Measurements from ENCODE around the gene DHRS1. TPM values are rescaled to one million over a fixed set of nuclear protein-coding genes. Genes with fewer than 3 reads are reported as not detected.

DHRS1 gene
- total and polyA plus RNA-seq, 2 of the 4 experiments (the other 2 are of a cell fraction) = 15.8 to 38.6 TPM

DNA sequence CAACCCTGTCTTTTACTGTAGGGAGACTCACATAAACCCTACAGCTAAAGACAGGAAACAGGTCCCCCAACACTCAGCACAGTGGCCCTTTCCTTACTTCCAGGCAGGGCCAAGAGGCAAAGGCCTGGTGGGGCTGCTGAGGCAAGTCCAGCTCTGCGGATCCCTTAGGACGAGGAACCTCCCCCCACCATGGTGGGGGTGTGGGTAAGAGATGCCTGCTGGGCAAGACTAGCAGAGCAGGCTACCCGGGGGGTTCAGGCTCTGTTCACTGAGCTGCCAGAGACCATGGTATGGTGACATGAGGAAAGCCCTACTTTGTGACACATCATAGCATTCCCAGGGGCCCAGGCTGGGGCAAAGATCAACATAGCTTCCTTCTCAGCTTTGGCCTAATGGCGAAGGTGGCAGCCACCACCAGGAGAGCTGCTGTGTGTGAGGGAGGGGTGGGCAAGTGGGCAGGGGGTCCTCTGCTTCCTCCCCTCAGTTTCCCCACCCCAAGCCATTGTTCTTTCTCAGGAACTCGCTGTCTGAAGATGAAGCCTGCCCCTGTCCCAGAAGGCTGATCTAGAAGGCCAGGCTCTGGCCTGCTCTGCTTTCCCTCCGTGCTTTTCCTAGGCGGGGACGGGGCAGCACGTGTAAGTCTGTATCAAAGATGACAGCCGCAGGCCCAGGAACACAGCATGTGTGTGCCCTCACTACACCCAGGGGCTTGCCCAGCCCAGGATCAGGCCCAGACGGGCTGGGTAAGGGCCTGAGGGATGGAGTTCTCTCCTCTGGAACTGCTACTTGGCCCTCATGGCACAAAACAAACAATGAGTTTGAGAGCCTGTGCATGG is 47.1 kb downstream of the DHRS1 start:
- dilution Hi-C loops (cut with HindIII; ENCODE audit: low sequenced_read_pairs, unreplicated experiment) (no loop called here), in situ Hi-C loops (cut with MboI; ENCODE audit: low sequenced_read_pairs) (no loop called here), intact Hi-C loops (cut with micrococcal nuclease) (no loop called here)
- no TSS peak for BruUV-seq (replicated peaks)
- no peak overlapping the region for H3K4me3 ChIP-seq (ENCODE audit: insufficient read depth, low read depth, low read length)
- no peaks in the 10 kb centered on the region for H3K27me3 ChIP-seq (ENCODE audit: control insufficient read depth, insufficient read depth, low read length)
- POLR2A ChIA-PET (ENCODE audit: unreplicated experiment) = interaction anchor here (2.5 kb wide), 1 partner anchor 10 kb away, joined by 7 read pairs; the partner anchor contains the start of gene TINF2
- H3K4me1 ChIP-seq (ENCODE audit: control insufficient read depth, insufficient read depth, low read length) = peaks cover 13% of the 10 kb centered on the region
- no peak overlapping the region for H3K56ac ChIP-seq (ENCODE audit: extremely low read depth, insufficient read depth, low read length)
- H2BK20ac ChIP-seq (ENCODE audit: low read depth, low read length) = peak overlapping the region; percentile 81
- H3K4ac ChIP-seq (ENCODE audit: low read depth, low read length) = peak overlapping the region; percentile 82
- peaks cover 25% of the 10 kb centered on the region for H3K9me1 ChIP-seq (ENCODE audit: insufficient read depth, low read length)
- peak overlapping the region; percentile 50; the same call in 1 of the 2 replicates for H3K18ac ChIP-seq (ENCODE audit: low read depth, low read length)
- no peaks in the 10 kb centered on the region for H3K79me1 ChIP-seq (ENCODE audit: low read depth in 1 of 2, low read length in 2 of 2)
- H4K5ac ChIP-seq (ENCODE audit: low read depth, low read length) = peak overlapping the region; percentile 53; the same call in 1 of the 2 replicates
- H3K14ac ChIP-seq (replicated peaks; ENCODE audit: low read depth, low read length) = peak overlapping the region; percentile 61
- H2AK5ac ChIP-seq (ENCODE audit: low read depth, low read length) = peak overlapping the region; percentile 83
- H3K27ac ChIP-seq (ENCODE audit: insufficient read depth, low read length) = peak overlapping the region; percentile 11
- H2AFZ ChIP-seq (replicated peaks; ENCODE audit: low read length, poor library complexity) = peak overlapping the region; percentile 70
- H3K9me3 ChIP-seq (ENCODE audit: control insufficient read depth, insufficient read depth, low read length) = no peaks in the 10 kb centered on the region
- H2AK9ac ChIP-seq (replicated peaks; ENCODE audit: low read depth, low read length, poor library complexity) = peak overlapping the region; percentile 91
- WGBS, 2 experiments (ENCODE audit: extremely low coverage in 2 of 2, insufficient read length in 1 of 2) = 80% methylated on average over 1 of the region's 11 CpGs; no CpG with 5 or more reads in 1 of the 2 experiments
- no peak overlapping the region for H3K4me2 ChIP-seq (ENCODE audit: low read depth, low read length)
- no peaks in the 10 kb centered on the region for H4K20me1 ChIP-seq (ENCODE audit: insufficient read depth, low read length)
- peak overlapping the region; percentile 72; the same call in 2 of the 3 replicates for H2BK15ac ChIP-seq (ENCODE audit: low read depth, low read length)
- H2BK5ac ChIP-seq (ENCODE audit: low read depth, low read length, poor library complexity, severe bottlenecking) = peak overlapping the region; percentile 78
- H3K9ac ChIP-seq (ENCODE audit: low read depth, low read length) = no peak overlapping the region
- CTCF ChIA-PET = interaction anchor here (1.1 to 2.5 kb wide), 2 partner anchors 9 to 18 kb away, joined by 4 to 10 read pairs; partner anchors contain the start of genes RABGGTA and TINF2
- peaks cover 2% of the 10 kb centered on the region; the same call in 1 of the 2 replicates for H3K36me3 ChIP-seq (ENCODE audit: control insufficient read depth, insufficient read depth, low read length)
- DNase-seq = no peak
- TF ChIP-seq MXI1 (IDR thresholded peaks at IDR 0.05; ENCODE audit: borderline replicate concordance, low read depth, low read length) (no peak), MAFK (IDR thresholded peaks at IDR 0.05; ENCODE audit: low read depth, low read length) (no peak)
- peak overlapping the region; percentile 85 for H4K91ac ChIP-seq (ENCODE audit: insufficient read depth, low read depth, low read length)
- peak overlapping the region; percentile 45; the same call in 1 of the 2 replicates for H3K23ac ChIP-seq (ENCODE audit: low read depth, low read length)
- ATAC-seq (ENCODE audit: low read depth) = no peak
- peak overlapping the region; percentile 62 to 82; a peak in 3 of 4 replicates for H4K8ac ChIP-seq (ENCODE audit: low read depth in 2 of 2, low read length in 2 of 2)
- H2BK120ac ChIP-seq (ENCODE audit: low read depth, low read length) = peak overlapping the region; percentile 80
